Keratinocyte (primary cell): Measurements from ENCODE around the gene SLC33A1.

Experiments used
- CTCF ChIP-seq, 3 experiments: IDR thresholded peaks in 1 of 3; conservative IDR thresholded peaks in 1 of 3; optimal IDR thresholded peaks in 1 of 3; 2 replicates in 2 of 3; 3 replicates in 1 of 3; pipeline versions ENCODE3 to v1.5.1; 2011; ENCODE audit warnings: low read length in 3 of 3, mild to moderate bottlenecking in 3 of 3, moderate library complexity in 2 of 3, control low read depth in 1 of 3, inconsistent platforms in 1 of 3; ENCODE audit not compliant: insufficient read depth in 2 of 3; ENCODE audit errors: extremely low read depth in 1 of 3
- EZH2 ChIP-seq: IDR thresholded peaks from one replicate; pipeline ENCODE4 v1.6.1; 2012; ENCODE audit warnings: inconsistent platforms, mild to moderate bottlenecking, low read length, moderate library complexity

- TF ChIP-seq CTCF (optimal IDR thresholded peaks at IDR 0.05 in 1 of 3, IDR thresholded peaks at IDR 0.05 in 1 of 3, conservative IDR thresholded peaks at IDR 0.05 in 1 of 3; ENCODE audit: extremely low read depth in 1 of 3, insufficient read depth in 2 of 3, low read length in 3 of 3) = no peak
- TF ChIP-seq EZH2 = no peak
These were observed 35.7 kb upstream of the SLC33A1 start for GRCh38 chr3:155889952-155890351.
